ENCODE data around the gene RUBCN.

The RUBCN gene

DNA sequence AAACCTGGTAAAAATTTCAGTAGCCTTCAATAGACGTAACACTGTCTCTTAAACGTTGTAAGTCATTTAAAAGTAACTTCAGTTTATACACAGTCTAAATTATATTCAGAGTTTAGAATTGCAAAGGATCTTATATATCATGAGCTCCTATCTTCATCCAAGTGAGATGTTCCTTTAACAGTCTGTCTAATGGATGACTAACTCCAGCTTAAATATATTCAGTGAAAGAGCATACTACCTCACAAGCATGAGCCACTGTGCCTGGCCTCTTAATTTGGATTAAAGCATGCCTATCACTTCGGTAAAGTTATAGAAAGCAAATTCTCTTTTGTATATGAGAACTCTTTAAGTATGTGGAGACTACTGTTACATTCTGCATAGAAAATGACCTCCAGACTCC lies 20.0 kb upstream of the RUBCN start:
- DNase-seq (ENCODE audit: low read depth, low spot score) = no peak
- POLR2A ChIA-PET = no interaction called here
- TF ChIP-seq, protein P1, sequence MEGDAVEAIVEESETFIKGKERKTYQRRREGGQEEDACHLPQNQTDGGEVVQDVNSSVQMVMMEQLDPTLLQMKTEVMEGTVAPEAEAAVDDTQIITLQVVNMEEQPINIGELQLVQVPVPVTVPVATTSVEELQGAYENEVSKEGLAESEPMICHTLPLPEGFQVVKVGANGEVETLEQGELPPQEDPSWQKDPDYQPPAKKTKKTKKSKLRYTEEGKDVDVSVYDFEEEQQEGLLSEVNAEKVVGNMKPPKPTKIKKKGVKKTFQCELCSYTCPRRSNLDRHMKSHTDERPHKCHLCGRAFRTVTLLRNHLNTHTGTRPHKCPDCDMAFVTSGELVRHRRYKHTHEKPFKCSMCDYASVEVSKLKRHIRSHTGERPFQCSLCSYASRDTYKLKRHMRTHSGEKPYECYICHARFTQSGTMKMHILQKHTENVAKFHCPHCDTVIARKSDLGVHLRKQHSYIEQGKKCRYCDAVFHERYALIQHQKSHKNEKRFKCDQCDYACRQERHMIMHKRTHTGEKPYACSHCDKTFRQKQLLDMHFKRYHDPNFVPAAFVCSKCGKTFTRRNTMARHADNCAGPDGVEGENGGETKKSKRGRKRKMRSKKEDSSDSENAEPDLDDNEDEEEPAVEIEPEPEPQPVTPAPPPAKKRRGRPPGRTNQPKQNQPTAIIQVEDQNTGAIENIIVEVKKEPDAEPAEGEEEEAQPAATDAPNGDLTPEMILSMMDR (IDR thresholded peaks at IDR 0.05; ENCODE audit: insufficient read depth, low read length, missing control alignments) = no peak
- CTCF ChIA-PET = interaction anchor here (1.0 kb wide), 1 partner anchor 32 kb away, joined by 3 read pairs; no protein-coding TSS in a partner anchor
- H3K4me3 ChIP-seq (ENCODE audit: low read depth, low read length) = no peak overlapping the region

DNA sequence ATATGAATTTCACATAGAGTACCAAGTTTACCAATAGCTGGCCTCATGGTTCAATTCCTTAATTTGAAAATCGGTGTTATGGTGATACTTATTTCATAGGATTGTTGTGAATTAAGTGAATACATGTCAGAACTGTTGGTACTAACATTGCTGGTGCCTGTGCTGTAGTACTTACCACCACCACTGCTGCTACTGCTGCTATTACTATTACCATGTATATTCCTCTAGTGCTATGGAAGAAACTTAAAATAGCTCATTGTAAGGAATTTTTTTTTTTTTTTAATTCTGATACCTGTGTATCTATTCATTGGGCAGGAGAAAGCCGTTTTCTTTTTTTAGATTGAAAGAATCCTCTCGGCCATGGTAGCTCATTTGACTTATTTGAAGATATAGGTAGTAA lies 16.6 kb upstream of the RUBCN start:
- TF ChIP-seq, protein P1 (IDR thresholded peaks at IDR 0.05; ENCODE audit: insufficient read depth, low read length, missing control alignments) = no peak
- ChIA-PET CTCF (interaction anchor here (0.7 to 1.0 kb wide), 3 partner anchors 11 to 38 kb away, joined by 3 to 5 read pairs (median 4); partner anchors contain the start of gene RUBCN), POLR2A (no interaction called here)
- DNase-seq (ENCODE audit: low read depth, low spot score) = no peak
- no peak overlapping the region for H3K4me3 ChIP-seq (ENCODE audit: low read depth, low read length)

DNA sequence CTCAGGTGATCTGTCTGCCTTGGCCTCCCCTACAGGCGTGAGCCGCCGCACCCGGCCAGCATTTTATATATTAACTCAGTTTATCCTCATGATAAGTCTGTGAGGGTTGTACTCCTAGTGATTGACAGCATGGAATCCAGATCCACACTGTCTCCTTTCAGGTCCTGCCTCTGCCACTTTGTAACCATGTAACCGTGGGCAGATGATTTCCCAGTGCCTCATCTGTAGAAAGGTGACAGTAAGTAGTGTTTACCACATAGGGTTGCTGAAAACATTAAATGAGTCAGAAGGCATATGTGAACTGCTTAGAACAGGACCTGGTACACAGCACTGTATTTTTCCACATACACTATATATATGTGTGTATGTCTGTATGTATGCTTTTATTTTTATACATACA lies 15.4 kb upstream of the RUBCN start:
- TF ChIP-seq, protein P1 (IDR thresholded peaks at IDR 0.05; ENCODE audit: insufficient read depth, low read length, missing control alignments) = no peak
- ChIA-PET CTCF (no interaction called here), POLR2A (no interaction called here)
- DNase-seq (ENCODE audit: low read depth, low spot score) = no peak
- H3K4me3 ChIP-seq (ENCODE audit: low read depth, low read length) = peak overlapping the region; percentile 79

DNA sequence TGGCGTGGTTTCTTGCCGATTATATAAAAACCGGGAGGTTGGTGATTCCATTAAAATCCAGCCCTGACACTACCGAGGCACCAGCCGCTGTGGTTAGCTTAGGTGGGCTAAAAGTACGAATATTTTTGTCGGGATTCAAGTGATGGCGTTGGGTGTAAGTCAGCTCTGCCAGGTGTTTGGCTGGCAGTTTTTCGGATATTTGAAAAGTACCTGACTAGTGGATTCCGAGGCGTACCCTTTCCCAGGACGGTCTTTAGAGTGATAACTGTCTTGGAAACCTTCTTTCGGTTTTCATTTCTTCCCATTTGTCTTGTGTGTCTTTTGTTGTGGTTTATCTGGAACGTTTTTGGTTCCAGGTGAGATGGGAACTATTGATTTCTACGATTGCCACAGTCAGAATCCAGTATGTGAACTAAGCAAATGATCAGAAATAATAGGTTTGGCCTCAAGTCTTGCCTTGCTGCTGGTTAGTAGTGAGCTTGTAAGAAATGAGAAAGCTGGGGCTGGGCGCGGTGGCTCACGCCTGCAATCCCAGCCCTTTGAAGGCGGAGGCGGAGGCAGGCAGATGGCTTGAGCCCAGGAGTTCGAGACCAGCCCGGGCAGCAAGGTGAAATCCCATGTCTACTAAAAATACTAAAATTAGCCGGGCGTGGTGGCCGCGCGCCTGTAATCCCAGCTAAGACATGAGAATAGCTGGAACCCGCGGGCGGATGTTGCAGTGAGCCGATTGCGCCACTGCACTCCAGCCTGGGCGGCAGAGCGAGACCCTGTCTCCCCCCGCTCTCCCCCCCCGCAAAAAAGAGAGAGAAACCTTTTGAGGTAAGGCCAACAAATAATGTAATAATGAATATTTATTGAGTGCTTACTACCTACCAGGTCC lies 14.4 kb upstream of the RUBCN start:
- peak overlapping the region; percentile 79 for H3K4me3 ChIP-seq (ENCODE audit: low read depth, low read length)
- TF ChIP-seq, protein P1 (IDR thresholded peaks at IDR 0.05; ENCODE audit: insufficient read depth, low read length, missing control alignments) = no peak
- POLR2A ChIA-PET = interaction anchor here (0.8 kb wide), 1 partner anchor 39 kb away, joined by 3 read pairs; no protein-coding TSS in a partner anchor
- CTCF ChIA-PET = interaction anchor here (0.9 to 1.4 kb wide), 3 partner anchors 10 to 191 kb away, joined by 3 read pairs; no protein-coding TSS in a partner anchor
- DNase-seq (ENCODE audit: low read depth, low spot score) = no peak

DNA sequence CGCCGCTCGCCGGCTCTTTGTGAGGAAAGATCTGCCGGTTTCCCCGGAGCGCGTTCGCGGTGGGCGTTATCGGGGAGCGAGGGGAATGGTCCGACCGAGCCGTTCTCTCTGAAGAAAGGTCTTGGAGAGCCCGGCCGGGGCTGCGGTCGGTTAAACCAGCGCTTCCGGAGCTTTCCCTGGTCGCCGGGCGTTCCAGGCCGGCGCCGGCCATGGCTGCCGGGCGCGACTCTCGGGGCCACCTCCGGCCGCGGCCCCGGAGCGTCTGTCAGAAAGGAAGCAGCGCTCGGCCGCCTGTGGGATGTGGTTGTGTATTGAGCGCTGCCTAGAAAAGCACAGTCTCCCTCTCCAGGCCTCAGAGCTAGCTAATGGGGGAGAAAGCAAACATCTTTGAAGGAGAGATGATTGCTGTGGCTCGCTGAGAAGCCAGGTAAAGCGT lies 13.7 kb upstream of the RUBCN start:
- POLR2A ChIA-PET = interaction anchor here (0.8 kb wide), 1 partner anchor 39 kb away, joined by 3 read pairs; no protein-coding TSS in a partner anchor

More for the DNA sequence above, 13.7 kb upstream of the RUBCN start:
- DNase-seq (ENCODE audit: low read depth, low spot score) = no peak
- CTCF ChIA-PET = interaction anchor here (0.7 to 1.4 kb wide), 3 partner anchors 9 to 192 kb away, joined by 3 read pairs; no protein-coding TSS in a partner anchor
- peak overlapping the region; percentile 79 for H3K4me3 ChIP-seq (ENCODE audit: low read depth, low read length)
- TF ChIP-seq, protein P1 (IDR thresholded peaks at IDR 0.05; ENCODE audit: insufficient read depth, low read length, missing control alignments) = peak; percentile 16
